ENCODE results near the gene CILP. TPM values are rescaled to one million over a fixed set of nuclear protein-coding genes. Genes with fewer than 3 reads are reported as not detected.

Gene CILP
- total RNA-seq, 8 experiments from 2014 or later: 0.16 to 15.0 (median 0.39) TPM

GRCh38 chr15:65164139-65164538 lies 47.1 kb downstream of the CILP start:
- no peak overlapping the region for H3K4me3 ChIP-seq
- WGBS, 10 experiments: 79 to 100% (median 100%) methylated on average over 1 of the region's 1 CpG; no CpG with 5 or more reads in 1 of the 10 experiments

DNA sequence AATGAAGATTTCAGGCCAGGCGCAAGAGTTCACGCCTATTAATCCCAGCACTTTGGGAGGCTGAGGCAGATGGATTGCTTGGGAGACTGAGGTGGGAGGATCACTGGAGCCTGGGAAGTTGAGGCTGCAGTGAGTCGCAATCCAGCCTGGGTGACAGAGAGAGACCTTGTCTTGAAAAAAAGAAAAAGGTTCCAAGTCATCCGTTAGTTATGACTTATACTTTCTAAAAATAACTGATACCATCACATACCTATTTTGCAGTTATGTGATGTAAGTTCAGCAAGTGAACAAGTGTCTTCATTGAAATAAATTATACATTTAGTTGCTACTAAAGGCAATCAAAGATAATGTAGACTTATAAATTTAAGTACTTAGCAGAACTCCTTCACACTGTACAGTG lies 48.2 kb downstream of the CILP start:
- H3K27ac ChIP-seq: no peak overlapping the region
- no peak overlapping the region for H3K4me3 ChIP-seq
- in situ Hi-C loops (cut with MboI; ENCODE audit: low pct_unique_long_range_greater_than_20kb in 2 of 9, low sequenced_read_pairs in 9 of 9, unreplicated experiment in 9 of 9): no loop called here
- WGBS, 10 experiments: 50 to 100% (median 93%) methylated on average over 2 to 4 of the region's 4 CpGs; no CpG with 5 or more reads in 2 of the 10 experiments
- no peaks in the 10 kb centered on the region for H3K4me1 ChIP-seq (replicated peaks in 1 of 2)
- ATAC-seq (replicated peaks in 6 of 8): peak in 2 of 8 experiments; percentile 22 to 49

More at GRCh38 chr15:65164139-65164538, 47.1 kb downstream of the CILP start:
- H3K4me1 ChIP-seq (replicated peaks in 1 of 2): no peaks in the 10 kb centered on the region
- no peak for ATAC-seq (replicated peaks in 6 of 8)
- in situ Hi-C loops (cut with MboI; ENCODE audit: low pct_unique_long_range_greater_than_20kb in 2 of 9, low sequenced_read_pairs in 9 of 9, unreplicated experiment in 9 of 9): no loop called here
- H3K27ac ChIP-seq: no peak overlapping the region

DNA sequence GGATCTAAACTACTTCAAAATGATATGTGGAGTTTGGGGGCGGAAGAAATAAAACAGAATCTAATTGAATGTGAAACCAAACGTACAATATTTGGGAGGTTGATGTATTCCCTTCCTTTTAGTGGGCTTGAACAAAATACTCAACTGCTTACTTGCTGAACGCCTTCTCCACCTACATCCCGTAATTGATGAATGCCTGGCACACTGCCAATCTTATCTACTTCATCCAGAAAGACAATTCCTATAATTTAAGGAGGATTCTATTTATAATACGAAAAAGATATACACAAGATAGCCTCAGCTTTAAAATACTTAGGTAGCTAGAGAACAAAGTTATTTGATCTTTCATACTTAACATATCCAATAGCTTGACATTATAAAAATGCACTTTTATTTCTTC lies 54.6 kb downstream of the CILP start:
- in situ Hi-C loops (cut with MboI; ENCODE audit: low pct_unique_long_range_greater_than_20kb in 2 of 9, low sequenced_read_pairs in 9 of 9, unreplicated experiment in 9 of 9): no loop called here
- 48 to 95% (median 81%) methylated on average over 3 to 5 of the region's 5 CpGs; no CpG with 5 or more reads in 1 of the 10 experiments for WGBS, 10 experiments
- ATAC-seq (replicated peaks in 6 of 8): no peak
- Histone ChIP-seq H3K4me3 (no peak overlapping the region), H3K27ac (no peak overlapping the region), H3K4me1 (replicated peaks in 1 of 2) (no peaks in the 10 kb centered on the region)

DNA sequence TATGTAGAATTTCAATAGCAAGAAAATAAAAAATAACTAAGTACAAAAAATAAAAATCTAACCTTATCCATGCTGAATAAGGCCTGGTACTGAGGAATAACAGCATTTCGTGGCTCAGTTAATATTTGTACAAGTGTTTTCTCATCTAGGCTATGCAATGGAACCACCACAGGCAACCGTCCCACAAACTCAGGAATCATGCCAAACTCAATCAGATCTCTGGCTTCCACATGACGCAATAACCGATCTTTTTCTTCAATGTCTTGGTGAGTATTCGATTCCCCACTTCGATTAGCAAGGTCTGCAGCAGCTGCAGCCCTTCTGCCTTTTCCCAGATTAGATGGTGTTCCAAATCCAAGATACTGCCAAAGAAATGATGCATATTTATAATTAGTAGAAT lies 56.6 kb downstream of the CILP start:
- no peak overlapping the region for H3K27ac ChIP-seq
- 45 to 100% (median 88%) methylated on average over 2 to 6 of the region's 6 CpGs; no CpG with 5 or more reads in 2 of the 10 experiments for WGBS, 10 experiments
- no peaks in the 10 kb centered on the region for H3K4me1 ChIP-seq (replicated peaks in 1 of 2)
- in situ Hi-C loops (cut with MboI; ENCODE audit: low pct_unique_long_range_greater_than_20kb in 2 of 9, low sequenced_read_pairs in 9 of 9, unreplicated experiment in 9 of 9): no loop called here
- no peak for ATAC-seq (replicated peaks in 6 of 8)
- H3K4me3 ChIP-seq: no peak overlapping the region

DNA sequence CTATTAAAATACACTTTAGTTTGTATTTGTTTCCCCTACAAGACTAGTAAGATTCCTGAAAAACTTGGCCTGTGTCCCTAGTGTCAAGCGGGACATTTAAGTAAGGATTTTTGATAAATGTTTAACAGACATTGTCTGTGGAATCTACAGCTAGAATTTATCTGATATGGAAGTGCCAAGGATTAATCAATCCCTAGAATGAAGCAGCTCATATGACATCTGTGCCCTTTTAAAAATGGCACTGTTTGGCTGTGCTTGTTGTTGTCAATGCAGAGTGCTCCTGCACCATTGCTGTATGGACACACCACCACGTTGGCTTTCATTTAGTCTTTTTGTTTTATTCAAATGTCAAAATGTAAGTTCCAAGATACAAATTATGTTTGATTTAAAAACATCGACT lies 63.4 kb downstream of the CILP start:
- no peak for ATAC-seq (replicated peaks in 6 of 8)
- Histone ChIP-seq H3K27ac (no peak overlapping the region), H3K4me1 (replicated peaks in 1 of 2) (no peaks in the 10 kb centered on the region), H3K4me3 (no peak overlapping the region)
- 50 to 100% (median 91%) methylated on average over 1 to 3 of the region's 3 CpGs for WGBS, 10 experiments
- in situ Hi-C loops (cut with MboI; ENCODE audit: low pct_unique_long_range_greater_than_20kb in 2 of 9, low sequenced_read_pairs in 9 of 9, unreplicated experiment in 9 of 9): no loop called here

DNA sequence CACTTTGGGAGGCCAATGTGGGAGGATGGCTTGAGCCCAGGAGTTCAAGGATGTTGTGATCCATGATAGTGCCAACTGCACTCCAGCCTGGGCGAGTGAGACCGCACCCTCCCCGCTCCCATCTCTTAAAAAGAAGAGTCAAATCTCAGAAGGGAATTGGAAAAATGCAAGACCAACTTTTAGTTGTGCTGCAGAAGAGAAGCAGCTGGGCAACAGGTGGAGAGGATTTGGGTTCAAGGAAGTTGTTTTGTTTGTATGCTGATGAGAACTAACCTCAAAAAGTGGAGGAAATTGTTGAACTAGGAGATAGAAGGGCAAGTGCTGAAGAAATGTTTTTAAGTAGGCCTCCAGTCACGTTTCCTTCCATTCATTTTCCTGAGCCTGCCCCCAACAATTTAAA lies 64.8 kb downstream of the CILP start:
- no peaks in the 10 kb centered on the region for H3K4me1 ChIP-seq (replicated peaks in 1 of 2)
- H3K4me3 ChIP-seq: no peak overlapping the region
- H3K27ac ChIP-seq: no peak overlapping the region
- in situ Hi-C loops (cut with MboI; ENCODE audit: low pct_unique_long_range_greater_than_20kb in 2 of 9, low sequenced_read_pairs in 9 of 9, unreplicated experiment in 9 of 9): no loop called here
- WGBS, 10 experiments: 17 to 100% (median 97%) methylated on average over 1 to 4 of the region's 4 CpGs
- ATAC-seq (replicated peaks in 6 of 8): no peak

Other genes with a start within 250 kb of the CILP start
- 10 to 100 TPM; 50.6 to 75.7 (median 64.4) TPM for gene SPG21, start 221.6 kb downstream of the CILP start, total RNA-seq
- 10 to 100 TPM in 4 of 8 experiments, 1 to 10 TPM in 4; 7.9 to 23.5 (median 10.4) TPM for gene MTFMT, start 181.8 kb downstream of the CILP start, total RNA-seq
- 1 to 10 TPM in 3 of 8 experiments, under 1 TPM in 2, not detected in 3; 0.27 to 3.1 (median 1.3) TPM for gene SLC51B, start 166.1 kb downstream of the CILP start, total RNA-seq
- gene RASL12, start 143.5 kb downstream of the CILP start, total RNA-seq: under 1 TPM in 5 of 8 experiments, not detected in 3; 0.05 to 0.73 (median 0.15) TPM
- gene KBTBD13, start 134.7 kb downstream of the CILP start, total RNA-seq: under 1 TPM in 5 of 8 experiments, not detected in 3; 0.10 to 0.28 (median 0.18) TPM
- 1 to 10 TPM; 1.5 to 5.6 (median 3.9) TPM for gene UBAP1L, start 96.3 kb downstream of the CILP start, total RNA-seq
- gene PDCD7, start 77.7 kb downstream of the CILP start, total RNA-seq: 10 to 100 TPM; 13.4 to 20.9 (median 17.5) TPM
- gene CLPX, start 26.1 kb downstream of the CILP start, total RNA-seq: 10 to 100 TPM; 25.5 to 76.3 (median 31.0) TPM
- 10 to 100 TPM in 3 of 8 experiments, 1 to 10 TPM in 5; 2.7 to 15.3 (median 6.7) TPM for gene PARP16, start 75.4 kb upstream of the CILP start, total RNA-seq
- gene RNU5A-1, start 84.6 kb upstream of the CILP start, total RNA-seq: under 1 TPM; under 0.01 TPM
- gene RNU5B-1, start 93.2 kb upstream of the CILP start, total RNA-seq: under 1 TPM; under 0.01 TPM
- 100 to 1,000 TPM in 1 of 8 experiments, 10 to 100 TPM in 3, 1 to 10 TPM in 2, under 1 TPM in 2; 0.15 to 189 (median 10.9) TPM for gene IGDCC3, start 166.5 kb upstream of the CILP start, total RNA-seq
- gene IGDCC4, start 211.5 kb upstream of the CILP start, total RNA-seq: 10 to 100 TPM in 2 of 8 experiments, 1 to 10 TPM in 6; 1.9 to 21.0 (median 6.7) TPM